Stimulated activated naive CD8-positive, alpha-beta T cell treated with anti-CD3 and anti-CD28 coated beads, Interleukin-15, amount 100 ng/mL, for 72 hours (primary cell): ENCODE results near the gene CAAP1.

ENCODE experiments used
- ATAC-seq: fragments of 150-1000 bp; cut with Tn5 transposase; 2 replicates; pipeline ENCODE4 v1.10.0; 2021; ENCODE audit warnings: mild to moderate bottlenecking, moderate library complexity
- DNase-seq, 2 donors: peaks; one replicate each; pipeline ENCODE4 v3.0.0; 2021 to 2022
- H3K27ac Mint-ChIP-seq, 2 donors: one replicate each; pipeline ENCODE4 v1.8.0; 2022; ENCODE audit warnings: mild to moderate bottlenecking in 2 of 2, mixed read lengths in 2 of 2, moderate library complexity in 2 of 2
- H3K27me3 Mint-ChIP-seq: one replicate; pipeline ENCODE4 v1.8.0; 2022; ENCODE audit warnings: mixed read lengths
- H3K4me1 Mint-ChIP-seq: one replicate; pipeline ENCODE4 v1.8.0; 2022; ENCODE audit warnings: mild to moderate bottlenecking, mixed read lengths
- H3K4me3 Mint-ChIP-seq, 2 donors: one replicate each; pipeline ENCODE4 v1.8.0; 2022; ENCODE audit warnings: mild to moderate bottlenecking in 2 of 2, mixed read lengths in 2 of 2, moderate library complexity in 1 of 2
- H3K9me3 Mint-ChIP-seq, 2 donors: one replicate each; pipeline ENCODE4 v1.8.0; 2022; ENCODE audit warnings: mixed read lengths in 2 of 2

Gene CAAP1, protein sequence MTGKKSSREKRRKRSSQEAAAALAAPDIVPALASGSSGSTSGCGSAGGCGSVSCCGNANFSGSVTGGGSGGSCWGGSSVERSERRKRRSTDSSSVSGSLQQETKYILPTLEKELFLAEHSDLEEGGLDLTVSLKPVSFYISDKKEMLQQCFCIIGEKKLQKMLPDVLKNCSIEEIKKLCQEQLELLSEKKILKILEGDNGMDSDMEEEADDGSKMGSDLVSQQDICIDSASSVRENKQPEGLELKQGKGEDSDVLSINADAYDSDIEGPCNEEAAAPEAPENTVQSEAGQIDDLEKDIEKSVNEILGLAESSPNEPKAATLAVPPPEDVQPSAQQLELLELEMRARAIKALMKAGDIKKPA

DNA sequence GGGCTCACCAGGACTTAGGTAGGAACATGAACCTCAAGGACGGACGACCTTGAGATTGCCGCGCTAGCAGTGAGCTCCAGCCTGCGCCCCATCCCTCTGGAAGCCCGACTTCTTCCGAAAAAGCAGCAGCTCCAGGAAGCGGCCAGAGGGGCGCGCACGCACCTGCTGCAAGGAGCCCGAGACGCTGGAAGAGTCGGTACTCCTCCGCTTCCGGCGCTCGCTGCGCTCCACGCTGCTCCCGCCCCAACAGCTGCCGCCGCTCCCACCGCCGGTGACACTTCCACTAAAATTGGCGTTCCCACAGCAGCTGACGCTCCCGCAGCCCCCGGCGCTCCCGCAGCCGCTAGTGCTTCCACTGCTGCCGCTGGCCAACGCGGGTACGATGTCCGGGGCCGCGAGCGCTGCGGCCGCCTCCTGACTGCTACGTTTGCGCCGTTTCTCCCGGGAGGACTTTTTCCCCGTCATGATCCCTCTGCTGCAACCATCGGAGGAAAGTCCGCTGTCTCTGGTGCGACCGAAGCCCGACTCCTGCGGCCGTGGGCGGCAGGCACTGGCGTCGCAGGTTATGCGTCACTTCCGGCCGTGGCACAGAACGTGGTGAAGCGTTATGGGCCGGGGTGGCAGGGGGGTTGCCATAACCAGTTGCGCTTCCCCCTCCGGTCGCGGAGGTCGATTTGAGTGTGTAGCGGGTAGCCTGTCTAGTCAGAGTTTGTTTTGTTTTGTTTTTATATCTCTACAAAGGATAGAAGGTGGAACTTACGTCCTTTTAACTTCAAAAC is at the start of gene CAAP1:
Gene CAAP1, minus strand, starts transcription at position 552 of the 779 bp plus-strand sequence. Its CDS starts 87 bp downstream, at position 465.
- H3K9me3 Mint-ChIP-seq, result peaks cover 4 to 10% of the 10 kb centered on the region in 2 donors
- peak within 1 kb of the TSS; percentile 94 to 98 for H3K4me3 Mint-ChIP-seq
- ATAC-seq (peak; percentile 97), DNase-seq (peak; percentile 89 to 95)
- H3K4me1 Mint-ChIP-seq, result peaks cover 45% of the 10 kb centered on the region
- H3K27ac Mint-ChIP-seq, result peak within 1 kb of the TSS; percentile 98 to 99
- no peaks in the 10 kb centered on the region for H3K27me3 Mint-ChIP-seq

DNA sequence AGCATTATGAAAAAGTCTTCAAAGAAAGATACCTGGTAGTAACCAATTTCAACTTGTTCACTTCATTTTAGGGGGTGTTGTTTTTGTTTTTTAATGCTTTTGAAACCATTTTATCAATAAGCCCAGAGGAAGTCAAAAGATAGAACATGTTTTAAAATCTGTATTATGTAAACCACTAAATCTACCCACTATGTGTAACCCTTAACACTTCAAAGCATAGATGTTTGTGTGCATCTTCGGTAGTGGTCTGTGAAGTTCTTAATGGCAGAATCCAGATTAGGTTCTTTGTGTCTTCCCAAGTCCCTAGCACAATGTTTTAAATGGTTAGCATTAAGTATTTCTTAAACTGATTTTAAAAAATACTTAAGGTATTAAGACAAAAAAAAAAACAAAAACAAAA is 48.2 kb upstream of the CAAP1 start:
- DNase-seq (no peak), ATAC-seq (peak; percentile 54)
- Mint-ChIP-seq H3K9me3 (peaks cover 8 to 10% of the 10 kb centered on the region in 2 donors), H3K27me3 (no peaks in the 10 kb centered on the region), H3K4me3 (peak overlapping the region; percentile 5 to 8), H3K27ac (no peak overlapping the region), H3K4me1 (peaks cover 70% of the 10 kb centered on the region)

DNA sequence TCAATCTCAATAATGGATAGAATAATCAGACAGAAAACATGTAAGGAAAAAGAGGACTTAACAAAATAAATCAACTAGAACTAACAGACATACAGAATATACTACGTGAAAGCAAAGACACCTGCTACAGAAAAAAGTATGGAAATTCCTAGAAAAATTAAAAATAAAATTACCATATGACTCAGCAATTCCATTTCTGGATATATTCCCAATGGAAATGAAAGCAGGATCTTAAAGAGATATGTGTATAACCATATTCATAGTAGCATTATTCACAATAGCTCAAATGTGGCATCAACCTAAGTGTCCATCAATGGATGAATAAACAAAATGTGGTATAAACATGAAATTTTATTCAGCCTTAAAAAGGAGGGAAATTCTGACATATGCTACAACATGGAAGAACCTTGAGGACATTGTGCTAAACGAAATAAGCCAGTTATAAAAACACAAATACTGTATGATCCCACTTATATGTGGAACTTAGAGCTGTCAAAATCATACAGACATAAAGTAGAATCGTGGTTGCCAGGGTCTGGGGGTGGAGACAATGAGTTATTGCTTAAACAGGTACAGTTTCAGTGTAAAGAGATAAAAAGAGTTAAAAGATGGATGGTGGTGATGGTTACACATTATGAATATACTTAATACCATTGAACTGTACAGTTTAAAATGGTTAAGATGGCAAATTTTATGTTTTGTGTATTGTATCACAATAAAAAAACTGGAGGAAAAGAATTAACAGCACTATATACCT is 47.5 kb upstream of the CAAP1 start:
- ATAC-seq (peak; percentile 69), DNase-seq (no peak)
- Mint-ChIP-seq H3K27ac (no peak overlapping the region), H3K9me3 (peaks cover 8 to 10% of the 10 kb centered on the region in 2 donors), H3K27me3 (no peaks in the 10 kb centered on the region), H3K4me1 (peaks cover 64% of the 10 kb centered on the region), H3K4me3 (peak overlapping the region; percentile 5 to 8)

DNA sequence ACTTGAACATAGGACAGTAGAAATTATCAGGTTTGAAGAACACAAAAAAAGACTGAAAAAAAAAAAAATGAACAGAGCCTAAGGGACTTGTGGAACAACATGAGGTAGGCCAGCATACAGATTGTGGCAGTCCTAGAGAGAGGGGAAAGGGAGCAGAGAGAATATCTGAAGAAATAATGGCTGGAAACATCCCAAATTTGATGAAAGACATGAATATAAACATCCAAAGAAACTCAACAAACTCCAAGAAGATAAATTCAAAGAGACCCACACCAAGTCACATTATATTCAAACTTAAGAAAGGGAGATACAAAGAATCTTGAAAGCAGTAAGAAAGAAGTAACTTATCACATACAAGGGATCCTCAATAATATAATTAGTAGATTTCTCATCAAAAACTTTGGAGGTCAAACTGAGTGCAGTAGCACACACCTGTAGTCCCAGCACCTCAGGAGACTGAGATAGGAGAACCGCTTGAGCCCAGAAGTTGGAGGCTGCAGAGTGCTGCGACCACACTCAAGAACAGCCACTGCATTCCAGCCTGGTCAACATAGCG is 45.3 kb upstream of the CAAP1 start:
- Mint-ChIP-seq H3K9me3 (peaks cover 8 to 10% of the 10 kb centered on the region in 2 donors), H3K27ac (no peak overlapping the region), H3K4me3 (no peak overlapping the region), H3K4me1 (peaks cover 53% of the 10 kb centered on the region), H3K27me3 (no peaks in the 10 kb centered on the region)
- DNase-seq (no peak), ATAC-seq (no peak)

DNA sequence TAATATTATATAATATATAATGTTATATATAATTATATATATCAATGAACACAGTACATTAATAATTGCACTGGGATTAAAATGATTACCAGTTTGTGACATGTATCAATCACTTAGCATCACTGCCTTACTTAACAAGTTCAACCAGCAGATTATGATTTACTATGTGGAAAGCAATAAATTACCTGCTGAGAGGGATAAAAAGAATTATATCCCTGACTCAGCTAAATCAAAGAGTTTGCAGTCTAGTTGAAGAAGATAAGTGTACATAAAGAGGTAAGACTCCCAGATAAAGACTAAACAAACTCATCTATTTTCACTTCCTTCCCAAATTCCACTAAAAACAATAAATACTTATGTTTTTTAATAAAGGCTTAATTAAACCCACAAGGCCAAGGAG is 43.2 kb upstream of the CAAP1 start:
- Mint-ChIP-seq H3K27ac (peak overlapping the region in 1 of 2 donors; percentile 92), H3K4me3 (peak overlapping the region in 1 of 2 donors; percentile 27)

DNA sequence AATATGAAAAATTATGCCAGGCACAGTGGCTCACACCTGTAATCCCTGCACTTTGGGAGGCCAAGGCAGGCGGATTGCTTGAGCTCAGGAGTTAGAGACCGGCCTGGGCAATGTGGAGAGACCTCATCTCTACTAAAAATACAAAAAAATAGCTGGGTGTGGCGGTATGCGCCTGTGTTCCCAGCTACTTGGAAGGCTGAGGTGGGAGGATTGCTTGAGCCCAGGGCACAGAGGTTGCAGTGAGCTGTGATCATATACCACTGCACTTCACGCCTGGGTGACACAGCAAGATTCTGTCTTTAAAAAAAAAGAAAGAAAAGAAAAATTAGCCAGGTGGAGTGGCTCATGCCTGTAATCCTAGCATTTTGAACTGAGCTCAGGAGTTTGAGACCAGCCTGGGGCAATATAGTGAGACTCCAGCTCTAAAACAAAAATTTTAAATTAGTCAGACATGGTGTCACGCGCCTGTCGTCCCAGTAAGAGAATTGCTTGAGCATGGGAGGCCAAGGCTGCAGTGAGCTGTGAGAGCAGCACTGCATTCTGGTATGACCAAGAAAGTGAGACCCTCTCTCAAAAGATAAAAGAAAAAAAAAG is 36.4 kb upstream of the CAAP1 start:
- ATAC-seq, result no peak
- Mint-ChIP-seq H3K27me3 (no peaks in the 10 kb centered on the region), H3K9me3 (no peaks in the 10 kb centered on the region), H3K27ac (peak overlapping the region in 1 of 2 donors; percentile 72), H3K4me1 (no peaks in the 10 kb centered on the region), H3K4me3 (no peak overlapping the region)
- DNase-seq, result no peak

More for the DNA sequence above, 43.2 kb upstream of the CAAP1 start:
- H3K4me1 Mint-ChIP-seq, result peaks cover 37% of the 10 kb centered on the region
- H3K9me3 Mint-ChIP-seq, result peaks cover 5 to 8% of the 10 kb centered on the region in 2 donors
- ATAC-seq (no peak), DNase-seq (no peak)
- H3K27me3 Mint-ChIP-seq, result no peaks in the 10 kb centered on the region

DNA sequence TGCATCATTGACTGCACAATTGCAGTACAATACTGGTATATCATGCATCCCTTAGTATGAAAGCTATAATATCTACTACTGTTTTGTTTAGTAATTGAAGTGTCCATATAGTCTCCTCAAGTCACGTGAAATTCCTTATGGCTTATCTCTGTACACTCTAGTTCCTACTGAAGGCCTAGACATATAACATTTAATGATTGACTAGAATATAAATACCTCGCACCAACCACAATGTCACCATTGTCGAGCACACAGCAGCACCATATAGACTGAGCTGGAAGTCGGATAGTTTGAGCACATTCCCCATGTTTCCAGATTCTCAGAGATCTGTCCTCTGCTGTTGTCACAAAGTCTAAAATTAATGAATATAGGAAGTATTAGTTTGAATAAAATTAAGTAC is 33.0 kb upstream of the CAAP1 start:
- Mint-ChIP-seq H3K4me1 (no peaks in the 10 kb centered on the region), H3K27me3 (no peaks in the 10 kb centered on the region), H3K27ac (no peak overlapping the region), H3K4me3 (no peak overlapping the region), H3K9me3 (no peaks in the 10 kb centered on the region)
- DNase-seq (no peak), ATAC-seq (no peak)

DNA sequence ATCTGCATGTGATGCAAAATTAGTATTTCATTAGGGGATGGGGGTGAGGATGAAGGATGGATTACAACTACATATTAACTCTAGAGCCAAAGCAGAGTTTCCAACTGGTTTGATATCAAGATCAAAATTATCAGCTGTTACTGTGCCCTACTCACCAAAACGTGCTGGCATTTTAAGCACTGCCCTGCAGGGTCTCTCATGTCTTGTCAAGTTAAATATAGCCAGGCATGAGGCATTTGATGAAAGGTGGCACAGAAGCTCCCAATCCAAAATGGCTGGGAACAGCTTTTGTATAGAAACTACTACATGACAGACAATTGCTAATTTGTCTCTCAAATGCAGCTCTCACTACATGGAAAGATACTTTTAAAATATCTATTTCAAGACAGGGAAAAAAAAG is 27.1 kb upstream of the CAAP1 start:
- no peak overlapping the region for H3K27ac Mint-ChIP-seq
- ATAC-seq (no peak), DNase-seq (no peak)
- H3K4me1 Mint-ChIP-seq, result no peaks in the 10 kb centered on the region
- no peak overlapping the region for H3K4me3 Mint-ChIP-seq
- no peaks in the 10 kb centered on the region for H3K27me3 Mint-ChIP-seq
- H3K9me3 Mint-ChIP-seq, result no peaks in the 10 kb centered on the region

DNA sequence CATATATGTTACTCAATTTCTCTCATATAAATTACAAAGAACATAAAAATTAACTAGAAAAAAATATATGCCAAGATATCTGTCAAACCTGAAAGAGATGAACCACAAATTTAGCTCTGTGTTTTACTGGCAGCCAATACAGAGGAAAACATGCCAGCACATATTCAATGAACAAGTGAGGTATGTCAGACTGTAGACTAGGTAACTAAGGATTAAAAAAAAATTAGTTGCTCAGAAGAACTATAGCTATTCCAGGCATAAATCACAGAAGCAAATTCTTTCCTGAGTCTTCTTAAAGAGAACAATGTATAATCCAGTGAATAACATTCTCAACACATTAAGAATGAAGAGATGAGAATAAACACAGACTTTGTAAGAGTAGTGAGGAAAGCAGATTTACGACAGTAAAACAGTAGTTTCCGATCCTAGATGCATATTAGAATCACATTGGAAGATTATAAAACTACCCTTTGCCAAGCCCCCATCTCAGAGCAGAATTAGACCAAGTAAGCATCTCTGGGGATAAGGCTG is 20.6 kb upstream of the CAAP1 start:
- no peaks in the 10 kb centered on the region for H3K27me3 Mint-ChIP-seq
- no peaks in the 10 kb centered on the region for H3K9me3 Mint-ChIP-seq
- ATAC-seq (no peak), DNase-seq (no peak)
- no peak overlapping the region for H3K4me3 Mint-ChIP-seq
- H3K4me1 Mint-ChIP-seq, result no peaks in the 10 kb centered on the region
- no peak overlapping the region for H3K27ac Mint-ChIP-seq

DNA sequence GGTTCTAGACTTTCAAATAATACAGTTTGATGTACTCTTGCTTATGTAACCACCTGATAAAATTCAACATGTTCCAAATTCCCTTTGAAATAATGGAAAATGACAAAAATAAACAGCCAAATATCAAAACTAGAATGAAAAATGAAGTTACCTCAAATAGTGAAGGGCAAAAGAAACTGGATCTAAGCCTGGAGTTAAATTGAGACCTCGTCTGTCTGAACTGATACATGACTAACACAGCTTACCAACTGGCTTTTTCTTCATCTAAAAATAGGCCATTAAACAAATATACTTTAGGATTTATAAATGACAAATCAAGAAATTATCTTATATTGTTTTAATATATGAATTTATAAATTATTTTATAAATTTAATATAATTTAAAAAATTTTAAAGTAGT is 12.1 kb upstream of the CAAP1 start:
- Mint-ChIP-seq H3K4me3 (no peak overlapping the region), H3K4me1 (no peaks in the 10 kb centered on the region), H3K27me3 (no peaks in the 10 kb centered on the region), H3K9me3 (no peaks in the 10 kb centered on the region), H3K27ac (peak overlapping the region in 1 of 2 donors; percentile 65)
- no peak for ATAC-seq
- no peak for DNase-seq

DNA sequence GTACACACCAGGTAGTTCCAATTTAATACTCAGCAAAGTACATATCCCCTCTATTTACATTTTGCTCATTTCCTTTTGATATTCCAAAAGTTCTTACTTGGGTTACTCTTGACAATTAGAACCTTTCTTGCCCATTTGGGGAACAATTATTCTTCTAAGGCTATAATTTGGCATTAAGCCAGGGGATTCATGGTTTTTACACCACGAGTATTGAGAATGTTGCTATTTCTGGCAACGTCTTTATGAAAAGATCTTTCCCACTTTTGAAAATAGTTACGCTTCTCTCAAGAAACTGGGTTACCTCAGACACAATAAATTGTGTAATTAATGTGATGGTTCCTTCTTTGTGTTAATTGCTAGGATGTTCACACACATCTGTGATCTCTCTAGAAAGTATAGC is 11.5 kb upstream of the CAAP1 start:
- H3K27me3 Mint-ChIP-seq, result no peaks in the 10 kb centered on the region
- ATAC-seq, result no peak
- no peak for DNase-seq
- H3K27ac Mint-ChIP-seq, result no peak overlapping the region
- H3K9me3 Mint-ChIP-seq, result no peaks in the 10 kb centered on the region
- H3K4me1 Mint-ChIP-seq, result no peaks in the 10 kb centered on the region
- no peak overlapping the region for H3K4me3 Mint-ChIP-seq

DNA sequence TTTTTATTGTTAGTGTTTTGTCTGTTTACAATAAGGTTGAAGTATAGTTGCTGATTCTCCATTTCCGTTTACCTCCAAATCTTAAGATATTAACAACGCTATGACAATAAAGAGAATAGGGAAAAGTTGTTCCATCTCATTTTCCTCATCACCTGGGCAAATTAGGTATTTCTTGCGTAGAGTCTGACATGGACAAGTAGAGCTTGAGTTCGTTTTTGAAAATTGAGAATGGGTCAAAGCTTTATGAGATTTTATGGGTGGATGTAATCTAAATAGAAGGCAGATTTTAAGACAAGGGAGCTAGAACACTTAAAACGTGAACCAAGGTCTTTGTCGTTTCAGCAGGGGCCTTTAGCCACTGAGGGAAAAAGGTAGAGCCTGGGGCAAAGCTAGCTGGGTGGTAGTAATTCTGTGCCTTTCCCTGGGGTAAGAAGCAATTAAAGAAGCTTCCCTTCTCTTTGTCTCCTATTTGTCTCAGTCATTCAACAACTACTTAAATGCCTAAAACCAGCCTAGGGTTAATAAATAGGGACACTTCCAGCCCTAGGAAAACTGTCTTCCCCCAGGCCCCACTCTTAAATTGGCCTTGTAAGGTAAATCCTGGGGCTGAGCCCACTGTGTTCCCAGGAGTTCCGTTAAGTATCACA is 551 bp upstream of the CAAP1 start:
- ATAC-seq (no peak), DNase-seq (no peak)
- Mint-ChIP-seq H3K4me1 (peaks cover 40% of the 10 kb centered on the region), H3K4me3 (peak overlapping the region; percentile 94 to 98), H3K27ac (peak overlapping the region; percentile 98 to 99), H3K9me3 (peaks cover 4 to 10% of the 10 kb centered on the region in 2 donors), H3K27me3 (no peaks in the 10 kb centered on the region)

DNA sequence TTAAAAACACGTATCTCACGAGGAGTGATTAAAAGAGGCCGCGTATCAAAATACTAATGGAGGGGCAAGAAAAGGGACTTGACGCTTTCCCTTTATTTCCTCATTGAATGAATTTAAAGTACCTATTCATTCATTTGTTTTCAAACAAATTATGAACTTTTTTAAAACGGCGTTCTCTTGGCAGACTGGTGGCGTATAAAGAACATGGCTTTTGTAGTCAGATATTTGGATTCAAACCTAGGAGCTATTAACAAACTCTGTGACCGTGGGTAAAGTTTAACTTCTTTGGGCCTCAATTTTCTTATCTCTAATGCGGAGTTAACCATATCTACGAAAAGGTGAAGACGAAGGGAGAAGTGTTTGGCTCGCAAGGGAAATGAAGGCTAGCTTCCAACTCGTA is 876 bp downstream of the CAAP1 start:
- H3K4me3 Mint-ChIP-seq, result peak overlapping the region; percentile 94 to 98
- DNase-seq (no peak), ATAC-seq (no peak)
- H3K9me3 Mint-ChIP-seq, result peaks cover 4 to 10% of the 10 kb centered on the region in 2 donors
- H3K27me3 Mint-ChIP-seq, result no peaks in the 10 kb centered on the region
- peaks cover 45% of the 10 kb centered on the region for H3K4me1 Mint-ChIP-seq
- H3K27ac Mint-ChIP-seq, result peak overlapping the region; percentile 97 to 99

DNA sequence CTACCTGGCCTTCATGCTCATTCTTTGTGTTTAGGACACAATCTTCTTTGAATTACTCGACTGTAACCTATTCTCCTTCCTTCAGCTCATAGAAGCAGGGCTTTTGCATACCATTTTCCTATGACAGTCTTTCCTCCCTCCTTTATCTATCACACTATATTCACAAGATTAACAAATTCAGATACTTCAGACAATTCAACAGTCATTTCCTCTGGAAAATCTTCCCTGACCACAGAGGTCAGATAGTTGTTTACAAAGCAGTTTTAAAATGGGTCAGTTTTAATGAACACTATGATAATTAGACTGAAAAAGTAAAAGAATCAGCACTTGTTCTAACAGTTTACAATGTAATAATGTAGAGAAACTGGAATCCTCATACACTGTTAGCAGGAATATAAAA is 4.3 kb downstream of the CAAP1 start:
- H3K4me1 Mint-ChIP-seq, result peaks cover 43% of the 10 kb centered on the region

More for the DNA sequence above, 4.3 kb downstream of the CAAP1 start:
- no peaks in the 10 kb centered on the region for H3K27me3 Mint-ChIP-seq
- H3K9me3 Mint-ChIP-seq, result peaks cover under 1 to 1% of the 10 kb centered on the region in 2 donors
- DNase-seq (no peak), ATAC-seq (no peak)
- H3K27ac Mint-ChIP-seq, result peak overlapping the region in 1 of 2 donors; percentile 60
- H3K4me3 Mint-ChIP-seq, result no peak overlapping the region
